GM21619 (cell line): ENCODE data around the gene NUMA1.

Source experiments
- ATAC-seq: cut with Tn5 transposase; IDR thresholded peaks from one replicate; pipeline ENCODE4 v1.9.1; 2021; ENCODE audit not compliant: unreplicated experiment

The NUMA1 gene

DNA sequence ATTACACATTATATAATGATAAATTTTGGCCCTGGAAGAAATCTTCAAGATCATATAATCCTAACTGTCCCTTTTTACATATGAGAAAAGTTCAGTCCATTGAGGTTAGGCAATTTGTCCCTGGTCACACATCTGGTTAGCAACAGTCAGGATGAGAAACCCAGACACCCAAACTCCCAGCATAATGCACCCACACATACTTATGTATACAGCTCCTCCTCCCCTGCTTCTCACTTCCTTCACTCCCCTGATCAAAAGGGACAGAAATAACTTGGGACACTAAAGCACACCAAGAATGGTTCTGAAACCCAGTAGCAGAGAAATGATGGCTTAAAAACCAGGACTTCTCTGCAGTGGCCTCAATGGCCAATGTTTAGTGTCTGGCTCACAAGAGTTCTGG is 11.1 kb downstream of the NUMA1 start:
- ATAC-seq = no peak

GRCh38 chr11:72067676-72068075 is 12.7 kb downstream of the NUMA1 start:
- no peak for ATAC-seq

- ATAC-seq = no peak
These were observed 13.1 kb downstream of the NUMA1 start for GRCh38 chr11:72067266-72067665.

GRCh38 chr11:72066855-72067254 is 13.5 kb downstream of the NUMA1 start:
- ATAC-seq = no peak

GRCh38 chr11:72061739-72062396 is 18.5 kb downstream of the NUMA1 start:
- ATAC-seq = no peak

GRCh38 chr11:72058416-72059034 is 21.8 kb downstream of the NUMA1 start:
- no peak for ATAC-seq

GRCh38 chr11:72048766-72049460 is 31.4 kb downstream of the NUMA1 start:
- ATAC-seq = no peak

- no peak for ATAC-seq
These were observed 34.5 kb downstream of the NUMA1 start for GRCh38 chr11:72045849-72046248.

DNA sequence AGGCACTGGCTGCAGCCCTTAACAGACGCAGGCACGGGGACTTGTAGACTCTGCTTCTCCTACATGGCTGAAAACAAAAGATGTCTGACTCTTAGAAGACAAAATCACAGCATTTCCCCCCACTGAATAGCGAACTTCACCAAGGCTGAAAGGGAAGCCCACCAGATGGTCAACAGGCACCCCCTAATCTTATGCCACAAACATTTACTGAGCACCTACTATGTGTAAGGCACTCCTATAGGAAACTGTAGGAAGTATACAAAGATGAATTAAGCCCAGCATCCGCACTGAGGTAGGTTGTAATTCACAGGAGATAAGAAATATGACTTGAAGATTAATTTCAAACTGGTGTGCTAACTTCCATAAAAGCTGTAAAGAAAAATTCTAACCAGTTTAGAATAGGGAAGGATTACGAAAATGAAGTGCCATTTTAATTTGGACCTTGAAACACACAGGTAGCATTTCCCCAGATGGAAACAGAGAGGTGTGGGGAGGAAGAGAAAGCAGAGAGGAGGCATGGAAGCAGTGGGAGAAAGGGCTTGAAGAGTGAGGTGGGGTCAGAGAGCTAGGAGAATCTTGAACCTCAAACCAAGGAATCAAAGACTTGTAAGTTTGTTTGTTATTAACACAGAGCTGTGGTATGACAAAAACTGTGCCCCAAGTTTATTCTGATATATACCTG is 38.1 kb downstream of the NUMA1 start:
- no peak for ATAC-seq

DNA sequence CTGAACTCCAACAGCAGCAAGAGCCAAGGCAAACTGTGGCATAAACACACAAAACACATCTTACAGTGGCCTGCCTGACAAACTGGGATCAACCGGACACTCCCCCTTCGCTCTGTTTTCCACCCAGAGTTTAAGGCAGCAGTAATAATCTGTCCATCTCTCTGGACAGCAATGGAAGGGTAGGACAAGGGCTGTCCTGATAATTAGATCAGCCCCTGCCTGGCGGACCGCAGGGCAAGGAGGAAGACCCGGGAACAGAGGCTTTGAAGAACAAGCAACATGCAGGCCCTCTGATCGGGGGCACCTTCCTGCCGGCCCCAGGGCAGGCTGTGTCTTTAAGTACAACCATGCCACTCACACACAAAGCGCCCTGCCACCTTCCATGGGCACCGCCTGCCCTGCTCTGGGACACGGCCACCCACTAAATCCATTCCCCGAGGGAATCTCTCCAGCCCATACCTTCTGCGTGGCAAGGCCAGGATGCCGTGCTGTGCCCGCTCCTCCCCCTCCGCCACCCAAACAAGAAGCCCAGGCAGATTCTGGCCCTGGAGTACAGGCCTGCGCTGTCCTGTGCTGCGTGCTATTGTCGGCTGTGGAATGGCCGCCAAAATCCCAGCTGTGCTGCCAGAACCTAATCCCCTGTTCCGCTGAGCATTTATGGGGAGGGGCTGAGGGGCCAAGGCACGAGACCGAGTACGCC is 38.8 kb downstream of the NUMA1 start:
- no peak for ATAC-seq

DNA sequence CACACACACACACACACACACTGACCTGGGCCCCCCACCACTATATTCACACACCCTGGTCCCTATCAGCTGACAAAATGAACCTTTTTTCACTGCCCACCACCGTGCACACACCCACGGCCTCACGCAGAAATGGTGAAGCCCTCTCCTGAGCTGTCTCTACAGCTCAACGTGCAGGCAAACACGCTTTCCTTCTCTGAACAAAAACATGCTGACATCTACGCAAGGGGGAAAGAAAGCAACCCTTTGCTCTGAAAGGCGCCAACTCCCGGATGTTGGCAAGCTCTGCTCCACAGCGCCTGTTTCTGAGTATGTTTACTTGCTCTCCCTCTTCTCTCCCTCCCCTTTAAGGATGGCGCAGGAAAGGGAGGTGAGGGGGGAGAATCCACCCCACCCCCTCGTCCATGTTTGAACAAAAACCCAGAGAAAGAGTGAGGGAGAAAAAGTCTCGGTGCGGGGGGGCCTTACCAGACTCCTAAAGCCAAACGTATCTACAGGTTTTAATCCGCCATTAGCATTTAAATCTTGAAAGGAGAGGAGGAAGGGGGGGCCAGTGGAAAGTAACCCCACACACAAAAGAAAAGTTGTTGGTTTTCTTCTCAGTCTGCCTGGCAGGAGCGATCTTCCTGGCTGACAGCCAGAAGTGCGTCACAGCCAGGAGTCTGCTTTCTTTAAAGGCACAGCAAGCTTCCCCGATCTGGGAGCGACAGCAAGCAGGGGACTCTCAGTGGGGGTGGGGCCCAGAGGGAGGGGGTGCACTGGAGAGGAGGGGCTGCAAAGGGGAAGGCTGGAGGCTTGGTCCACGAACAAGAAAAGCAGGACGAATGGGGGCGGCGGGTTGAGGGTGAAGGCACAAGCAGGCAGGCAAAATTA is 39.6 kb downstream of the NUMA1 start:
- ATAC-seq = no peak

DNA sequence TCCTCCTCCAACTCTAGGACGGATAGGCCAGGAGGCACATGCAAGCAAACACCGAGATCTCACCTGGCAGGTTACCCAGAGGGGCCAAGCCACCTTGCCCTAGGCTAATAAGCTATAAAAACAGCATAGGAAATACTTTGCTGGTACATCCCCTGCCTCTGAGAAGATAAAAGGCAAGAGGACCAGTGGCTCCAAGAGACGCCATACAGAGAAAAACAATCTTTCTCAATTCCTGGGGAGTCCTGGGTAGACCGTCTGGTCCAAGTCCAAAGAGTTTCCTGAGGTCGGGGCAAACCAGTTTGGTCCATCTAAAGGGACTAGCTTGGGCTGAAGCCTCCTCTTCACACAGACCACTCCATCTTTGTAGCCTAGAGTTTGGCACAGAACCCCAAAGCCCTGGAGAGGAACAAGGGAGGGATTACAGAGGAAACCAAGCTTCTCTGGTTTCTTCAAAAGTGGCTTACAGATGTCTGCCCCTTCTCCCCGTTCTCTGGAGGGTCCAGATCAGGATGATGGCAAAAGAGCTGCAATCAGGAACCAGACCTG is 40.4 kb downstream of the NUMA1 start:
- ATAC-seq = no peak

GRCh38 chr11:72039031-72039855 is 41.1 kb downstream of the NUMA1 start:
- ATAC-seq = no peak

DNA sequence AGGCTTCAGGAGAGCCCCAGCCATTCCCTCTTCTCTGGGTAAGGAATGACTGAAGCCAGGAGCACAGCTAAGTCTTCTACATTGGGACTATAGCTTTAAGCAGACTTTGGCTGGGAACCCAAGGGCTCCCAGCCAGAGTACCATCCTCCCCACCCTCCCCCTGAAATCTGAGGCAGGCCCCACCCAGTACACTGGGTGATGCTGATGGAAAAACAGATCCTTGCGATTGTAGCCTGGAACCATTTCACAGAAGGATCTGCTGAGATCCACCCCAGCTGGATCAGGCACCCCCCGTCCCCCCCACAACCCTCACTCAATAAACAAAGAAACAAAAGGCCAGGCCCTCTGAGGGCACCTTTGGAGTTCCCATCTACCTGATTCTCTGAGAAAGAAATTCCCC is 41.9 kb downstream of the NUMA1 start:
- no peak for ATAC-seq

DNA sequence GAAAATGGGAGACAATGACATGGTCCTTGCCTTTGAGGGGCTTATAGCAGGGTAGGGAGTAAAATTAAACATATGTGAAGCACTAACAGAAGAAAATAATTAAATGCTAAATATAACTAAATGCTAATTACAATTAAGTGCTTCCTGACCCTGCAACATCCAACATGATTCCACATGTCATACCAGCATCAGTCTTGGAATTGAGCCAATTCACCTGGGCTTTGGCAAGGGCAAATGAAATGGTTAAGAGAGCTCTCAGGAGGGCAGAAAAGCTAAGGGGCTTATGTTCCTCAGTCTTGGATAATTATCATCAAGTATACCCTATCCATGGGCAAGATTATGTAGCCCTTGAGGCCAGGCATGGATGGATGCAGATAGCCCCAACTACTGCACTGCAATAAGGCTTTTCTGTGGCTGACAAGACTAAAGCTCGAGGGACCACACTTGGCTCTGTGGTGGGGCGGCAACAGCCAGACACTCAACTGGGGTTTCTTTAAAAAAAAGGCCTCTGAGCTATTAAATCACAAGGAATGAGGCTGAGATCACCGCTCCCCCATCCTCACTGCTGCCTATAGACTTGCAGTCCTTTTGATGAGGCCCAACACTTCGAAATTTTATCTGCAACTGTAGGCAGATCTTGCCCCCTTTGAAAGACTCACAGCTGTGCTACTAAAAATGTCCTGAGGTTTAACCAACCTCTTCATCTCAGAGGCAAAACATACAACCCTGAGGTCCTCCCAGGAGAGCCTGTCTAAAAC is 42.6 kb downstream of the NUMA1 start:
- ATAC-seq = no peak

DNA sequence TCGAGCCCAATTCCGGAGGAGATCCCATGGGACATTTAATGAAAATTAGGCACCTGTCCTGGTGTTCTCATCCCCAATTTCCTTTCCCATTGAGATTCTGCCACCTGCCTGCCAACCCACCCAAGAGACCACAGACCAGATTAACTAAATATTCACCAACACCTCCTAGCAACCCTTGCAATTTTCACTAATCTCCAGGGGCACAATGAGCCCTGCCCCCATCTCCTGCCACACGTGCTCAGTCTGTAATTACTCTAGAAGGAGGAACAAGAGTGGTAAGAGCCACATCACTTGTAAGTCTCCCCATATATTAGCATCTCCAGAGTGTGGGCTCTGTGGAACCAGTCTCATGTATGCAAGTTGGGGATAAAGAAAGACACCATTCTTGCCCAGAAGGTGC is 43.7 kb downstream of the NUMA1 start:
- no peak for ATAC-seq

DNA sequence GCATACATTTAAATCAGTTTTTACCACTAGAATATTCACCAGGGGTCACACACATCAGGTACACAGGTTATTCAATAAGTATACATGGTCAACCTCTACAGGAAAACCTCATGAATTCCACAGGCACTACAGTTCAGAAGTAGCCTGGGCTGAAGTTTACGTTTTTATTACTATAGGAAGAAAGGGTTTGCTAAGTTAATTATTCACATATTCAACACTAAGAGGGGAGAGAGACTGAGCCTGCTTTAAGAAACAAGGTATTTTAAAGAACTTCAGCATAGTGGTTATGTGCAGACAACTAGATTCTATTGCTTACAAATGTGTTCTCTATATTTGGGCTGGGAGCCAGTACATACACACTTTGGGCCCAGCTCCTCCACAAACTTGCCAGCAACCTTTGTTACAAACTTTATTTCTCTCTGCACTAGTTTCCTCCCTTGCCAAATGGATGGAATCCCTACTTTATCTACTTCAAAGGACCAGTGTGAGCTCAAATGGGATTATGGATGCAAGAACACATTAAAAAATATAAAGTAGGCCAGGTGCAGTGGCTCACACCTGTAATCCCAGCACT is 49.8 kb downstream of the NUMA1 start:
- ATAC-seq = no peak

- no peak for ATAC-seq
These were observed 54.3 kb downstream of the NUMA1 start for GRCh38 chr11:72026090-72026489.
